Measurements from ENCODE around the gene DDI2. TPM values are rescaled to one million over a fixed set of nuclear protein-coding genes. Genes with fewer than 3 reads are reported as not detected.

Gene DDI2
- total and polyA plus RNA-seq, 9 of the 15 experiments (the other 6 are each of a cell fraction or from before 2014, with no cell fraction given) = 6.5 to 48.4 (median 21.2) TPM

GRCh38 chr1:15573477-15573876 lies 43.8 kb upstream of the DDI2 start:
- no peaks in the 10 kb centered on the region for H3K79me2 ChIP-seq (ENCODE audit: control insufficient read depth, insufficient read depth, low read length)
- no peaks in the 10 kb centered on the region for H3K27me3 ChIP-seq (ENCODE audit: control insufficient read depth in 2 of 2, insufficient read depth in 2 of 2, low read length in 2 of 2)
- H3K9ac ChIP-seq (ENCODE audit: insufficient read depth in 1 of 2, low read depth in 2 of 2, low read length in 2 of 2) = no peak overlapping the region
- DNase-seq (ENCODE audit: extremely low read depth in 1 of 4, low spot score in 3 of 4) (no peak), FAIRE-seq (no peak), ATAC-seq (no peak)
- H3K27ac ChIP-seq (ENCODE audit: extremely low read depth, low read depth, low read length) = no peak overlapping the region
- WGBS (ENCODE audit: insufficient coverage, low coverage, missing lambda C conversion rate) = 50% methylated on average over 9 of the region's 9 CpGs
- intact Hi-C loops (cut with micrococcal nuclease) = no loop called here
- in situ Hi-C loops (cut with MboI) = no loop called here
- H3K9me1 ChIP-seq (ENCODE audit: control insufficient read depth, insufficient read depth, low read length) = no peaks in the 10 kb centered on the region
- CTCF ChIA-PET (ENCODE audit: low intra/inter-chr PET ratio) = no interaction called here
- POLR2A ChIA-PET = interaction anchor here (0.6 to 1.8 kb wide), 5 partner anchors 14 to 687 kb away, joined by 3 to 8 read pairs (median 3); no protein-coding TSS in a partner anchor
- no peak overlapping the region for H3K4me2 ChIP-seq (ENCODE audit: insufficient read depth, low read length)
- TF ChIP-seq ZHX1 (conservative IDR thresholded peaks at IDR 0.05; ENCODE audit: low read length) (no peak), CEBPZ (IDR thresholded peaks at IDR 0.05; ENCODE audit: borderline replicate concordance, low read depth, low read length) (no peak), MXD1 (CRISPR knock-in tag; IDR thresholded peaks at IDR 0.05; ENCODE audit: borderline replicate concordance, poor library complexity, severe bottlenecking) (no peak), MCM2 (IDR thresholded peaks at IDR 0.05; ENCODE audit: low read depth) (no peak), E2F5 (CRISPR knock-in tag; IDR thresholded peaks at IDR 0.05) (no peak), FOSL1 (tag; conservative IDR thresholded peaks at IDR 0.05) (no peak), HCFC1 (IDR thresholded peaks at IDR 0.05; ENCODE audit: low read depth, low read length) (no peak), RAD51 (IDR thresholded peaks at IDR 0.05; ENCODE audit: borderline replicate concordance, low read depth) (no peak), CREB3L1 (IDR thresholded peaks at IDR 0.05; ENCODE audit: borderline replicate concordance, low read depth) (no peak), NR2C2 (CRISPR knock-in tag; IDR thresholded peaks at IDR 0.05) (no peak), NR2C2 (tag; IDR thresholded peaks at IDR 0.05) (no peak)
- H3K4me1 ChIP-seq (replicated peaks in 1 of 2; ENCODE audit: control insufficient read depth in 2 of 2, insufficient read depth in 2 of 2, low read length in 2 of 2) = peaks cover 0 to 3% of the 10 kb centered on the region in 2 experiments; a peak in 1 of 5 replicates
- no peak overlapping the region for H2AFZ ChIP-seq (ENCODE audit: low read depth, low read length)
- BruUV-seq (replicated peaks) = no TSS peak
- no peaks in the 10 kb centered on the region for H3K9me3 ChIP-seq (replicated peaks; ENCODE audit: control insufficient read depth, insufficient read depth, low read depth, low read length)
- no peaks in the 10 kb centered on the region for H4K20me1 ChIP-seq (replicated peaks; ENCODE audit: control insufficient read depth, insufficient read depth, low read length)
- H3K36me3 ChIP-seq (ENCODE audit: control insufficient read depth, insufficient read depth, low read length) = peaks cover 26% of the 10 kb centered on the region; the same call in 2 of the 3 replicates
- no peak overlapping the region for H3K4me3 ChIP-seq
